Choroid plexus epithelial cell (primary cell): Measurements from ENCODE around the gene MCTP1.
A peak's percentile ranks its signal among the peaks of the same experiment; 100 is the strongest.

Experiments
- DNase-seq: peaks from one replicate; pipeline ENCODE4 v3.0.0-alpha.2; 2010; ENCODE audit warnings: low read depth
- H3K4me3 ChIP-seq: 2 replicates; pipeline ENCODE4 v1.5.1; 2011; ENCODE audit warnings: low read depth, mild to moderate bottlenecking, control low read depth, low read length, moderate library complexity
- TF ChIP-seq, protein P1 (sequence below): conservative IDR thresholded peaks from 2 replicates; pipeline ENCODE4 v1.5.1; 2011; ENCODE audit warnings: low read depth, mild to moderate bottlenecking, control low read depth, inconsistent platforms, low read length, moderate library complexity

MCTP1 gene

DNA sequence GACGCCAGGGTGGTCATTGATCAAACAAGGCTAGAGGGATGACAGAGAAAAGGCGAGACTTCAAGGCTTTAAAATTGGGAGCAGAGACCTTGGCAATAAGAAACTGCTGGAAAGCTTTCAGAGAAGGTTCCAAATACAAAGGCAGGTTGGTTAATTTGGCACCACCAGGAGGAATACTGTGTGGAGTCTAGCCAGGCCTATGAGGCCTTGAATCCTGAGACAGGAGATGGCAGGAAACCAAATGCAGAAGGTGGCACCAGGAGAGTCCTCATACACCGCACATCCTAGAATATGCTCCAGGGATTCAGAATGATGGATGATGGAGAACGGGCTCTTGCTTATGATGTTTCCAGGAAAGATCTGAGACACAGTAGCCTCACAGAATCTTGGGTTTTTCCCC is 90.0 kb downstream of the MCTP1 start:
- no peak for DNase-seq
- TF ChIP-seq, protein P1, sequence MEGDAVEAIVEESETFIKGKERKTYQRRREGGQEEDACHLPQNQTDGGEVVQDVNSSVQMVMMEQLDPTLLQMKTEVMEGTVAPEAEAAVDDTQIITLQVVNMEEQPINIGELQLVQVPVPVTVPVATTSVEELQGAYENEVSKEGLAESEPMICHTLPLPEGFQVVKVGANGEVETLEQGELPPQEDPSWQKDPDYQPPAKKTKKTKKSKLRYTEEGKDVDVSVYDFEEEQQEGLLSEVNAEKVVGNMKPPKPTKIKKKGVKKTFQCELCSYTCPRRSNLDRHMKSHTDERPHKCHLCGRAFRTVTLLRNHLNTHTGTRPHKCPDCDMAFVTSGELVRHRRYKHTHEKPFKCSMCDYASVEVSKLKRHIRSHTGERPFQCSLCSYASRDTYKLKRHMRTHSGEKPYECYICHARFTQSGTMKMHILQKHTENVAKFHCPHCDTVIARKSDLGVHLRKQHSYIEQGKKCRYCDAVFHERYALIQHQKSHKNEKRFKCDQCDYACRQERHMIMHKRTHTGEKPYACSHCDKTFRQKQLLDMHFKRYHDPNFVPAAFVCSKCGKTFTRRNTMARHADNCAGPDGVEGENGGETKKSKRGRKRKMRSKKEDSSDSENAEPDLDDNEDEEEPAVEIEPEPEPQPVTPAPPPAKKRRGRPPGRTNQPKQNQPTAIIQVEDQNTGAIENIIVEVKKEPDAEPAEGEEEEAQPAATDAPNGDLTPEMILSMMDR, result no peak

DNA sequence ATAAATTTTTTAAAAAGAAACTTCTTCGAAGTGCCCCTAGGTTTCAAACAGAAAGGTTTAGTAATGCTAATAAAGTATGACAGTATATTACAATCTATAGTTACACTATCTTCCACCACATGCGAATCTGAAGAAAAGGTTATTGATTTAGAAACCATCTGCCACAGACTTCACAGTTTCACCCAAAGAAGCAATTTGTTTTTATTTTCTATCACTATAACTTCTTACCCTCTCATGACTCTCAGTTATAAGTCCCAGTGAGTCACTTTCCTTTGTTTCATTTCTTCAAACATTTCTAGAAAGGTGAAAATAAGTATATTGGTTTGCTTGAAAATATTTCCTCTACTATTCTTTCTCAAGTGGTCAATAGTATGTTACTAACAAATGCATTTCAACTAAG is 93.6 kb downstream of the MCTP1 start:
- no peak for DNase-seq
- no peak overlapping the region for H3K4me3 ChIP-seq
- TF ChIP-seq, protein P1, result no peak

More for the DNA sequence above, 90.0 kb downstream of the MCTP1 start:
- no peak overlapping the region for H3K4me3 ChIP-seq

DNA sequence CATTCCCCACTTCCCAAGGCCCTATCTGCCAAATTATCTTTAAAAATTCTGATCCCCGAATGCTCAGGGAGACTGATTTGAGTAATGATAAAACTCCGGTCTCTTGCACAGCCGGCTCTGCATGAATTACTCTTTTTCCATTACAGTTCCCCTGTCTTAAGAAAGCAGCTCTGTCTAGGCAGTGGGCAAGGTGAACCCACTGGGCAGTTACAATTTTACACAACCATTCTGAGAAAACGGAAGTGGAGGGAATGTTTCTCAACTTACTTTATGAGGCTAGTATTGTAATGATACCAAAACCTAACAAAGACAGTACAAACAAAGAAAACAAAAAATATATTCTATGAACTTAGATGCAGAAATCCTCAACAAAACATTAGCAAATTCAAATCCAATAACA is 100.0 kb downstream of the MCTP1 start:
- TF ChIP-seq, protein P1, result no peak
- H3K4me3 ChIP-seq, result no peak overlapping the region
- no peak for DNase-seq

DNA sequence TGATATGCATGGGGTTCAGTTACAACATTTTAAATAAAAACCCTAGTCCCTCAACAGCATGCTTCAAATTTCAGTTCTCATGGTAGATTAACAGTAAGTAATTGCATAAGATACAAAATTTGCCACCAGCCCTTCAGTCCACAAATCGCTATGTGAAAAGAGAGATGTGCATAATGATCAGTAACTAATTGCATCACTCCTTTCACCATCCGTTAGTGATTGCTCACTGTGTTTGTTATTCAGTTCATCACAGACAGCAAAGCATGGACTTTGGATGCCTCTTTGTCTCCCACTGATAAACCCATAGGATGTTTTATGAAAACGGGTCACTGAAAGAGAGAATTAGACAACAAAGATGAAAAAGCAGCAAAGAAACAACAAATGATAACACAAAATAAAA is 103.2 kb downstream of the MCTP1 start:
- H3K4me3 ChIP-seq, result no peak overlapping the region
- TF ChIP-seq, protein P1, result no peak
- no peak for DNase-seq

GRCh38 chr5:95178046-95178651 is 106.7 kb downstream of the MCTP1 start:
- no peak overlapping the region for H3K4me3 ChIP-seq
- TF ChIP-seq, protein P1, result peak; percentile 60
- DNase-seq, result peak; percentile 82

DNA sequence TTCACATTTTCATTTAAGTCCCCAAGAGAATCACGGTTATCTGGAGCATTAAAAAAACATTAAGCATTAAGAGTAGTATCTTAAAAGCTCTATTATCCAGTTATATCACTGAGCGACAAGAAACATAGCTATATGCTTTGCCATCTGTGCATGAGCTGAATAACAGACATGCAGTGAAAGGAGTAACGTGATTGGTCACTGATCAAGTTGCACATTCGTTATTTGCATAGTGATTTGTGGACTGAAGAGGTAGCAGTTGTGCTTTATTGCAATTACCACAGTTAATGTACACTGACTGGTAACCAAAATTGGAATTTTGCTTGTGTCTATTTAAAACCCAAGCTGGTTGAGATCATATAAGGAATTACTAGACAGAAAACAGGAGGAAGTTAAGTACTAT is 107.4 kb downstream of the MCTP1 start:
- TF ChIP-seq, protein P1, result no peak
- no peak overlapping the region for H3K4me3 ChIP-seq
- peak; percentile 13 for DNase-seq

- TF ChIP-seq, protein P1, result no peak
- H3K4me3 ChIP-seq, result no peak overlapping the region
- DNase-seq, result no peak
These were observed 109.8 kb downstream of the MCTP1 start for GRCh38 chr5:95175106-95175505.
